GM12878 (cell line): ENCODE results near the gene SHC4.

Experiments
- MAX ChIP-seq: IDR thresholded peaks from 2 replicates; pipeline ENCODE4 v1.6.1; 2012; ENCODE audit warnings: low read depth, low read length, improper control_type of control experiment
- RCOR1 ChIP-seq: conservative IDR thresholded peaks from 2 replicates; pipeline ENCODE4 v1.6.1; 2012; ENCODE audit warnings: low read depth, low read length, improper control_type of control experiment
- TCF7 ChIP-seq: IDR thresholded peaks from 2 replicates; pipeline ENCODE4 v1.6.1; 2014; ENCODE audit warnings: antibody characterized with exemption, borderline replicate concordance
- USF2 ChIP-seq: IDR thresholded peaks from 2 replicates; pipeline ENCODE4 v1.6.1; 2011; ENCODE audit warnings: low read depth, low read length, improper control_type of control experiment, borderline replicate concordance
- ZNF622 ChIP-seq: fragments of 450-650 bp; IDR thresholded peaks from 2 replicates; pipeline ENCODE4 v1.6.1; 2017; ENCODE audit warnings: mild to moderate bottlenecking, inconsistent platforms

- TF ChIP-seq TCF7 (no peak), RCOR1 (no peak), ZNF622 (no peak), MAX (no peak), USF2 (no peak)
Measured at GRCh38 chr15:48781017-48781416, 182.7 kb downstream of the SHC4 start.
